CD4-positive, alpha-beta T cell treated with Interleukin-15 for 4 hours (primary cell): ENCODE measurements around the gene CDC42BPB.
"Not testable (repeated sequence)": the region's sequence is repeated elsewhere in the genome, so short reads cannot be mapped to it uniquely, and the experiment has no call there.

Experiments used
- DNase-seq: peaks from one replicate; pipeline ENCODE4 v3.0.0-alpha.2; 2020; ENCODE audit warnings: low spot score

Gene CDC42BPB

GRCh38 chr14:102927346-102927877 is 129.9 kb downstream of the CDC42BPB start:
- DNase-seq, result no peak

DNA sequence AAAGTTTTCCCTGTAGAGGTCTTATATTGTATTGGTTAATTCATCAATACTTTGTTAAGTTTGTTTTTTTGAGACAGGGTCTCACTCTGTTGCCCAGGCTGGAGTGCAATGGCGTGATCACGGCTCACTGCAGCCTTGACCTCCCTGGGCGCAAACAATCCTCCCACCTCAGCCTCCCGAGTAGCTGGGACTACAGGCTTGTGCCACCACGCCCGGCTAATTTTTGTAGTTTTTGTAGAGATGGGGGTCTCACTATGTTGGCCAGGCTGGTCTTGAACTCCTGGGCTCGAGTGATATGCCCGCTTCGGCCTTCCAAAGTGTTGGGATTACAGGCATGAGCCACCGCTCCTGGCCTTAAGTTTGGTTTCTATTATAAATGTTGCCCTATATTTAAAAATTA is 130.5 kb downstream of the CDC42BPB start:
- DNase-seq, result not testable (repeated sequence)

GRCh38 chr14:102926104-102926503 is 131.2 kb downstream of the CDC42BPB start:
- no peak for DNase-seq

GRCh38 chr14:102925646-102926045 is 131.7 kb downstream of the CDC42BPB start:
- DNase-seq, result no peak

- DNase-seq, result no peak
Observed at GRCh38 chr14:102924632-102925588, 132.4 kb downstream of the CDC42BPB start.

DNA sequence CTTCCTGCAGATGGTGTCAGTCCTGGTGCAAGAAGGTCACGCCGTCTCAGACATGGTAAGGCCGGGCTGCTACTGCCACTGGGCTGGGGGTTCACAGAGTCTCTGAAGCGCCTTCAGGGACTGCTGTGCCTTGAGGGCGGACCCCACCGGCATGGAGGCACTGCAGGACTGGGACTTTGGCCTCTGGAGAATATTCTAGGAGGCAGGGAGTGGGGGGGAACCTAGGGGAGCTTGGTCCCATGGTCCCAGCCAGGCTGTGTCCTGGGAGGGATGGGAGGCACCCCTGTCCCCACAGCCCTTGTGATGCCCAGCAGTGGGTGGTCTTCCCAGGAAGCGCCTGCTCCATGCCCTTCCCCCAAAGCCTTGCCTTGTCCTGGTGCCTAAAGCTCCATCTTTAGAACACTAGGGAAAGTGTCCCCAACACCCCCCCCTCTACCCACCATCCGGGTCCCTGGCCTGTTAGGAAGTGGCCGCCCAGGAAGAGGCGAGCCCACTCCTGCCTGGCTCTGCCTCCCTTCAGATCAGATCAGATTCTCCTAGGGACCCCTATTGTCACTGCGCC is 133.3 kb downstream of the CDC42BPB start:
- DNase-seq, result no peak

DNA sequence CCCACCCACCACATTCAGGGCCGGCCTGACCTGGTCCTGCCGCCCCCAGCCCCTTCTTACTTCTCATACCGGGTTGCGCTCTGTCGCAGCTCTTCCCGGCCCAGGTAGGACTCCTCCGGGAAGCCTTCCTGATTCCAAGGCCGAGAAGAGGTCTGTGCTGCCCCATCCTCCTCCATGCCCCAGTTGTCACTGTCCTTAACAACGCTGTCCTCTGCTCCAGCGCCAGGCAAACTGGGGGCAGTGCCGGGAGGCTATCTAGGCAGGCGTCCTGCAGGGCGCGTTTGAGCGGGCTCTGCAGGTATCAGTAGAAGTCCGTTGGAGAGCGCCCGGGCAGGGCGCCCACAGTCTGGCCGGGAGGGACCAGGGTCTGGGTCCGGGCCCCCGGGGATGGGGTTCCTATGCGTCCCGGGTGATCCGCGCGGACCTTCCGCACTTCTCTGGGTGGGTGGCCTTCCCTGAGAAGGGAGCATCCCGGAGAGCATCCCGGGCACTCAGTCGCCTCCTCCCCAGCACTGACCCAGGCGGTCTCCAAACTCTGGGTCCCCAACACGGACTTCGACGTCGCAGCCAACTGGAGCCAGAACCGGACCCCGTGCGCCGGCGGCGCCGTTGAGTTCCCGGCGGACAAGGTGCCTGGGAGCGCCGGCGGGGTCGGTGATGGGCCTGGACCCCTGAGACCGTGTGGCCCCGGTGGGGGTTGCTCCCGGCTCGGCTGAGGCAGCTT is 134.0 kb downstream of the CDC42BPB start:
- no peak for DNase-seq

DNA sequence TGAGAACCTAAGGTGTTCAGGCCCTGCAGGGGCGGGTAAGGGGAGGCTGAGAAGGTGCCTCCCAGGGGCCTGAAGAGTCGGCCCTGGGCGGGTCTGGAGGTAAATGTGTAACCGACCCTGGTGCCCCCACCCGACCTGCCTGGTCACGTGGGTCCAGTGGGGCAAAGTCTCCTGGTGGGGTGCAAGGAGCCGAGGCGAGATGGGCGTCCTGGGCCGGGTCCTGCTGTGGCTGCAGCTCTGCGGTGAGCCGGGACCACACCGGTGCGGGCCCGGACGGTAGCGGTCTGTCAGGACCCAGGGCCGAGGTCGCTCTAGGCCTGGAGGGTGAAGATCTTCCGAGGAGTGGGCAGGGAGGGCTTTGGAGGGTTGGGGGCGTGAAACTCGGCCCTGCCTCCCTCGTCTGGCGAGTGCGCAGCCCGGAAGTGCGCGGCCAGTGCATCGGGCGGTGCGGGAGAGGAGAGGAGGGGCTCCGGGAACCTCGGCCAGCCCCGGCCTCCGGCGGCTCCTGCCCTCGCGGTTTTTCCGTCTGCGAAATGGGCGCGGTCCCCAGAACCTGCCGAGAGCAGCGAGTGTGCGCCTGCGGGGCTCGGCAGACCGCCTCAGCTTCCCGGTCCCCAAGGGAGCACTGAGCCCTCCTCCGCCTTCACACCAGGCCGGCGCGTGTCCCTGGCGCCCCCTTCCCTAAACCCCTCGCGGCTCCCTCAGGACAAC is 134.7 kb downstream of the CDC42BPB start, which contains the start of gene AMN:
AMN (plus strand) TSS at position 174 of the 711 bp plus-strand sequence; CDS start at position 200, 26 bp downstream.
- no peak for DNase-seq

DNA sequence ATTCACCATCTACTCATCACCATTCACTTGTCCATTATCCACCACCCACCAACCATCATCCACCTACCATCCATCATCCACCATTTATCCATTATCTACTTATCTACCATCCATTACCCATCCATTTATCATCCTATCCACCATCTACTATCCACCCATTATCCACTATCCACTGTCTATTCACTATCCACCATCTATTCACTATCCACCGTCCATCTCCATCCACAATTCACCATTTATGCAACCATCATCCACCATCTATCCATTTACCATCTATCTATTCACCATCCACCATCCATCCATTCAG is 136.4 kb downstream of the CDC42BPB start:
- DNase-seq, result no peak

- no peak for DNase-seq
Observed at GRCh38 chr14:102920273-102920997, 136.9 kb downstream of the CDC42BPB start.

DNA sequence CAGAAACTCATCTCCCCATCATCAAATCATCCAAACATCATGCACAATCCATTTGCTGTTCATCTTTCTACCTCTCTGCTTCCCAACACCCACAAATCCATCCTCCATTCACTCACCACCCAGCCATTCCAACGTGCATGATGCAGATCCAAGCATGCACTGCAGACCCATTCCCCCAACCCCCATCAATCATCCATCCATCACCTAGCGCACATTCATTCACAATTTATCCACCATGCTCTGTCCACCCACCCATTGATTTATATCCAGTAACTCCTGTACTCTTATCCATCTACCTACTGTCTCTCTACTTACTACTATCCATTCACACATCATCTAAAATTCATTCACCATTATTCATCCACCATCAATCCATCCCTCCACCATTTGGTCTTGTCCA is 138.9 kb downstream of the CDC42BPB start:
- DNase-seq, result no peak

DNA sequence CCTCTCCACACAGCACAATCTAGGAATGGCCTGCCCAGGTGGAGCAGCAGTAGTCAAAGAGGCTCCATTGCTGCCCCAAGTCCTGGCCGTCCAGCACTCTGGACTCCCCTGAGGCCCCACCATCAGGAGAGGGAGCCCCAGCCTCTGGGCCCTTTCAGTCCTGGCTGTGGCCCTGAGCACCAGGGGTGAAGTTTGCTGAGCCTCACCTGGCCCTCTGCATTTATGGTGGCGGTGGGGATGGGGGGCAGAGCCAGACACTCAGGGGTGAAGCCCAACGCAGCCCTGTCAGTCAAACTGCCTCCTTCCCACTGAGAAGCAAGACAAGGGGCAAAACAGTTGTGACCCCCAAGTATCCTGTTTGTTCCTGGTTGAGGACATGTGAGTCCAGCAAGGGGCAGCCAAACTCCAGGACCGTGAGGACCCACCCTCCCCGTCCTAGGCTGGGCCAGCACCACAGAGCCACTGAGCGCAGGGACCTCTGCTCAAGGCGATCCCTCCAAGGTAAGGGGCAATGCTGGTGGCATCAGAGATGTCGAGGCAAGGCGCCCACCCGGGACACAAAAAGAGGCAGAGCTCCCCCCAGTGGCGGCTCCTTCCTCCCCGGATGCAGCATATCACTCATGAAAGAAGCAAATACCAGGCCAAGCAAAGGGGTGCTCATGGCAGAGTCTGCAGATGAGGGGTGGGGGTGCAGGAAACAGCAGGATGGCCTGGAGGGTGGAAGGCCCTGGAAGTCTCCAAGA is 139.7 kb downstream of the CDC42BPB start:
- DNase-seq, result peak; percentile 40

DNA sequence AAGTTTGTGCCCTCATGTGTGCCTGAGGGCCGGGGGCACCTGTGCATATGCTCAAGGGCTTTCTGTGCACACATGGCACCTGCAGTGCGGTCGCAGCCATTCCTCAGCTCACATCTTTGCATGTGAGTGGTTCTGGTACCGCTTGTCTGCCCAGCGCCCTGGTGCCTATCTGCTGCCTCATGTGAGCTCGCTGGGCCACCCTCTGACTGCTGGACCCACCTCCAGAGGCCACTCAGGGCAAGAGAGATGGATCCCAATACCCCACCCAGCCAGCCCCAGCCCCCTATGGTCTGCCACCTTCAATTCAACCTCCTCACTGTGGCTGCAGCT is 140.3 kb downstream of the CDC42BPB start:
- DNase-seq, result no peak

DNA sequence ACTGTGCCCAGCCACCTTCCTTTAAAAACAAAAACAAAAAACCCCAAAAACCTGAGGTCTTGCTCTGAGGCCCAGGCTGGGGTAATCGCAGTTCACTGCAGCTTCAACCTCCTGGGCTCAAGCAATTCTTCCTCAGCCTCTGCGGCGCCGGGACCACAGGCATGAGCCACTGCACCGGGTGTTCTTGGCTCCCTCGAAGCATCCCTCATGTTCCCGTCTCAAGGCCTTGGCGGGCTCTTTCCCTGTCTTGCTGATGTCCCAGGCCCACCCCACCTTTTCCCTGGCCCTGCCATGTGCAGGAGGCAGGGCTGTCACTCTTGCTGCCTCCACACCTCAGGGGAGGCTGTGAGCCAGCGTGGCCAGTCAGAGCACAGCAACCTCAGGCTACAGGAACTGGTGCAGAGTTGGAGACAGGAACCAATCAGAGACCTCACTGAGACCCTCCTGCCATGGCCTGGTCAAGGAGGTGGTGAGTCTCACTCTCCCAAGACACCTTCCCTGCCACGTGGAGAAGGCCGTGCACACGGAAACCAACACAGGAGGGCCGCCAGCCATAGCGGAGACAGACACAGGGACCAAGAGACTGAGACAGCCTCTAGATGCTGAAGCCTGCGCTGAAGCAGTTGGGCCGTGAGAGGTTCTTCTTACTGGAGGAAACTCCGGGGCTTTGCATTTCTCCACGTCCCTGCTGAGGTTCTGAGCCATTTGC is 140.8 kb downstream of the CDC42BPB start:
- no peak for DNase-seq

GRCh38 chr14:102915292-102916110 is 141.8 kb downstream of the CDC42BPB start:
- DNase-seq, result no peak

DNA sequence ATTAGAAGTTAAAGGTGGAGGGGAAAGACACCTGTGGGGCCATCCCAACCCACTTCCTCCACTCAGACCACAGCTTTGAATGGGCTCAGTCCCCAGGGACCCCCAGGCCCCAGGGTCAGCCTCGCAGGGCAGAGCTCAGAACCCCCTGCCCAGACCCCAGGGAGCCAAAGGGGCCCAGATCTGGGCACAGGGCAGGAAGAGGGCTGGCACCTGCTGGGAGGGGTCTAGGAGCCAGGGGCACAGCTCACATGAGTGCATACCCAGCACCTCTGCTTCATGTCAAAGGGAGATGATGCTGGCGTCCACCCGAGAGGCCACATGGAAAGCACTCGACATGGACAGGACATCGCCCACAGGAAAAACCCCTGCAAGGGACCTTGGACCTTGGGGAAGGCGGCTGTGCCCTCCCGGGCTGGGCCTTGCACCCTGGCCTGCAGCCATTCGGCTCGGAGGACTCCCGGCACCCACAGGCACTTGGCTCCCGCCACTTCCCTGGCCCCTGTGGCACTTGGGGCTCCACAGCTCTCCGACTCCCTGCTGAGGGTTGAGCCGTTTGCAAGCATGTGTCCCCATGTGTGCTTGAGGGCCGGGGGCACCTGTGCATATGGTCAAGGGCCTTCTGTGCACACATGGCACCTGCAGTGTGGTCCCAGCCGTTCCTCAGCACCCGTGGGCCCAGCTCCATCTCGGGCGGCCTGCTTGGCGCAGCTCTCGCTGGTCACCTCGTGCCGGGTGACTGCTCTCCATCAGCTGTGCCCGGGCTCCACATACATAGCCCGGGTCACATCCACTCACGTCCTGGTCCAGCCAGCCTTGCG is 142.7 kb downstream of the CDC42BPB start:
- DNase-seq, result no peak

DNA sequence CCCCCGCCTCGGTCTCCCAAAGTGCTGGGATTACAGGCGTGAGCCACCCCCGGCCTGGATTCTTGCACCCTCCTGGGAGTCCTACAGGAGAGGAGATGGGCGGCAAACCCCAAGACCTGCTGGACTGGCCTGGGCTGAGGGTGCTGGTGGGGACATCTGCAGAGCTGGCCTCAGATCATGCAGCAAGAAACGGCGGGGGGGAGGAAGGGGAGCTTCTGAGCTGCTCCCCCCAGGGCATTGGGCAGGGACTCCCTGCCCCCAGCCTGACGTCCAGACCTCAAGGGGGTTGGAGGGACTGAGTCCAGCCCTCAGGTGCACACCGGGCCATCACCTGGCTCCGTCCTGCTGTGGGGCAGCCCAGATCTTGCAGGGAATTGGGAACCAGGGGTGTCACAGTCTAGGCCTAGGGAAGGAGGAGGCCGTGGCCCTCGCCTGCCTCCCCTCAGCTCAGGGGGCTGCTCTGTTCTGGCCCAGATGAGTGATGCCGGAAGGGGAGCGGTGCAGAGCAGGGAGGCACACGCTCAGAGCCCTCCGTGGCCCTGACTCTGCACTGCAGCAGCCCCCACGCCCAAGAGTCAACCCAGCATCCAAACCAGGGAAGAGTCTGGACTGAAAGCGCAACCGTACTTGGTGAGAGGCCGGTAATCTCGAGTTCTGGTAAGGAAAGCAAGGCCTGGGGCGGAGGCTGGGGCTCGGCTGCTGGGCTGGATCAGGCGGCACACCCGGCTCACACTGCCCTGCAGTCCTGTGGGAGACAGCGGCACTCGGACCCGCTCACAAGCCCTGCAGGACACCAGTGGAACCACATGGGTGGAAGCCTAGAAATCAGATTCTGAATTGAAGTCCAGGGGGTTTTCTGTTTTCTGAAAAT is 143.8 kb downstream of the CDC42BPB start:
- no peak for DNase-seq
